Measurements from ENCODE around the gene UBAC1. TPM values are rescaled to one million over a fixed set of nuclear protein-coding genes. Genes with fewer than 3 reads are reported as not detected.

UBAC1 gene
- total RNA-seq, 4 donors from 2014 or later, result 48.6 to 61.4 (median 55.9) TPM

GRCh38 chr9:135982499-135983207 lies 21.5 kb upstream of the UBAC1 start:
- Histone ChIP-seq H3K9me3 (no peaks in the 10 kb centered on the region), H3K4me1 (peaks cover 0 to 52% (median 23%) of the 10 kb centered on the region in 4 donors), H3K27me3 (no peaks in the 10 kb centered on the region), H3K36me3 (no peaks in the 10 kb centered on the region), H3K27ac (peak overlapping the region in 1 of 4 donors; percentile 79), H3K4me3 (no peak overlapping the region)
- no peak for TF ChIP-seq CTCF (IDR thresholded peaks at IDR 0.05)
- TF ChIP-seq POLR2A (IDR thresholded peaks at IDR 0.05), result no peak
- TF ChIP-seq EP300 (IDR thresholded peaks at IDR 0.05), result no peak
- 83 to 85% methylated on average over 20 to 23 of the region's 24 CpGs for WGBS, 2 donors
- no peak for DNase-seq (ENCODE audit: low spot score in 2 of 2)

DNA sequence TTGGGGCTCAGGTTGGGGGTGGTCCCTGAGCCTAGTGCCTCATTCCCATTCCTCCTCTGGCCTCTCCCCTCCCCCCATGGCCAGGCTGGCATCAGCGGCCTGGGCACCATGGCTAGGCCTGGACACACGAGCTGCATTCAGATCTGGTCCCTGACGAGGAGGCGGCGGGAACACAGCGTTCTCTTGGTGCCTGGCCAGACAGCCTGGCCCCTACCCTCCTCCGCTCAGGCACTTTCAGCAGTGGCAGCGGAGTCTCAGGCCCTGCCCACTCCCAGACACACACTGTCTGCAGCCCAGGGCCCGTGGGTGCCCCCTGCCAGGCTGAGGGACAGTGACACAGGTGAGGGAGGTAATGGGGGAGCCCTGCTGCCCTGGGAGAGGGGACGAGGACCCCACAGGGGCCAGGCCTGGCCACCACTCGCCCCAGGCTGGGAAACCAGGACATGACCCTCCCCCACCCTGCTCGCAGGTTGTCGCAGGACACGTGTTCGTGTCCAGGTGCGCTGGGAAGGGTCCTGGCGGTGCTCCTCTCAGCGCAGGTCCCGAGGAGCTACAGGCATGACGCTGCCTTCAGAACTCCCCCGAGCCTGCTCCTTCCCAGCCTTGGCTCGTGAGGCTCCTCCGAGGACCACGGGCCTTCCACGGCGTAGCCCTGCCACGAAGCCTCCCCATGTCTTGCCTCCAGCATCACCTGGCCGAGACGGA lies 19.9 kb upstream of the UBAC1 start:
- H3K4me1 ChIP-seq, result peaks cover 0 to 51% (median 23%) of the 10 kb centered on the region in 4 donors

GRCh38 chr9:135979547-135980166 lies 18.5 kb upstream of the UBAC1 start:
- TF ChIP-seq CTCF (IDR thresholded peaks at IDR 0.05) (no peak), EP300 (IDR thresholded peaks at IDR 0.05) (no peak), POLR2A (IDR thresholded peaks at IDR 0.05) (no peak)
- Histone ChIP-seq H3K36me3 (no peaks in the 10 kb centered on the region), H3K4me3 (no peak overlapping the region), H3K4me1 (peaks cover 0 to 46% (median 23%) of the 10 kb centered on the region in 4 donors), H3K27me3 (peaks cover 0 to 12% of the 10 kb centered on the region in 2 donors), H3K9me3 (no peaks in the 10 kb centered on the region), H3K27ac (peak overlapping the region; percentile 56 to 89 (median 70))
- no peak for DNase-seq (ENCODE audit: low spot score in 2 of 2)
- 51 to 52% methylated on average over 16 to 19 of the region's 19 CpGs for WGBS, 2 donors

More for the DNA sequence above, 19.9 kb upstream of the UBAC1 start:
- peak; percentile 79 to 97 for TF ChIP-seq EP300 (IDR thresholded peaks at IDR 0.05)
- TF ChIP-seq CTCF (IDR thresholded peaks at IDR 0.05), result peak in 2 of 5 experiments; percentile 12 to 14
- peak in 1 of 2 donors; percentile 32 for TF ChIP-seq POLR2A (IDR thresholded peaks at IDR 0.05)
- peak overlapping the region; percentile 60 to 89 (median 81) for H3K27ac ChIP-seq
- H3K27me3 ChIP-seq, result peaks cover 0 to 12% of the 10 kb centered on the region in 2 donors
- 72 to 83% methylated on average over 16 to 29 of the region's 29 CpGs for WGBS, 2 donors
- DNase-seq (ENCODE audit: low spot score in 2 of 2), result peak in 1 of 2 donors; percentile 44
- H3K9me3 ChIP-seq, result no peaks in the 10 kb centered on the region
- no peak overlapping the region for H3K4me3 ChIP-seq
- H3K36me3 ChIP-seq, result no peaks in the 10 kb centered on the region

GRCh38 chr9:135978642-135979546 lies 17.7 kb upstream of the UBAC1 start:
- Histone ChIP-seq H3K36me3 (no peaks in the 10 kb centered on the region), H3K4me3 (no peak overlapping the region), H3K4me1 (peaks cover 0 to 46% (median 23%) of the 10 kb centered on the region in 4 donors), H3K9me3 (no peaks in the 10 kb centered on the region), H3K27me3 (peaks cover 0 to 12% of the 10 kb centered on the region in 2 donors), H3K27ac (peak overlapping the region; percentile 56 to 89 (median 70))
- no peak for TF ChIP-seq CTCF (IDR thresholded peaks at IDR 0.05)
- peak in 1 of 2 donors; percentile 25 for TF ChIP-seq EP300 (IDR thresholded peaks at IDR 0.05)
- no peak for TF ChIP-seq POLR2A (IDR thresholded peaks at IDR 0.05)
- WGBS, 2 donors, result 31 to 37% methylated on average over 15 to 18 of the region's 20 CpGs
- DNase-seq (ENCODE audit: low spot score in 2 of 2), result no peak
